AG09309 (cell line): ENCODE results near the gene SLC16A8.
A peak's percentile ranks its signal among the peaks of the same experiment; 100 is the strongest.

Source experiments
- DNase-seq: peaks from one replicate; pipeline ENCODE4 v3.0.0-alpha.2; 2010; ENCODE audit warnings: low read depth
- H3K4me3 ChIP-seq: 2 replicates; pipeline ENCODE4 v1.5.1; 2011; ENCODE audit warnings: mild to moderate bottlenecking, low read depth, low read length, moderate library complexity; ENCODE audit not compliant: control insufficient read depth
- TF ChIP-seq, protein P1 (sequence below): IDR thresholded peaks from 2 replicates; pipeline ENCODE4 v1.5.1; 2011; ENCODE audit warnings: mild to moderate bottlenecking, low read depth, low read length, inconsistent platforms; ENCODE audit not compliant: insufficient read depth, control insufficient read depth; ENCODE audit errors: missing control alignments

The SLC16A8 gene

DNA sequence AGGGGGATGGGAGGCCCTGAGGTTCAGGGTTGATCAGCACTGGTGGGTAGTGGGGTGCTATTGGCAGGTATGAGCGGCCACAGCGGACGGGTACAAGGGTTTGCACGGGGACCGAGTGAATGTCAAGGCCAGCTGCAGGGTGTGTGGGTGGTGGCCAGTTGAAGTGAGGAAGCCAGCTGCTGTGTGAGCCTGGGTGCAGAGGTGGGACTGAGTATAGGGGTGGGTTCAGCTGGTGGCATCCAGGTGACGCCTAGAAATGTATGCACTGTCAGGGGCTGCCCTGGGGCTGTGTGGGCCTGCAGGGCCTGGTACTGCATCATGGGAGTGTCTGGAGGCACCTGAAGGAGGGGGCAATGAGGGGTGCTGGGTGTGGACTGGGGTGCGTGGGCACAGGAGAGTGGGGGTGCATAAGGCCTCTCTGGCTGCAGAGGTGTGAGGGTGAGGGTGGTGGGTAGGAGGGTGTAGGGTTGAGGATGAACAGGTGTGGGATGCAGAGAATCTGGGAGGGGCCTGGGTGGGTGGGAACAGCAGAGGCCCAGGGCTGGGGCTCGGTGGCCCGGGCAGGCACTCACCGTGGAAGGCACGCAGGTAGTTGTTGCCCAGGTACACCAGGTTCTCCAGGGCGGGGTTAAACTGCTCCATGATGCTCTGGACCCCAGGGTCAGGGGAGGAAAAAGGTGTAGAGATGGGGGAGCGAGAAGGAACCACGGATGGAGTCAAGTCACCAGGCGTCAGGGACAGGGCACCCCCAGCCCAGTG, 24.8 kb upstream of the SLC16A8 start:
- TF ChIP-seq, protein P1, sequence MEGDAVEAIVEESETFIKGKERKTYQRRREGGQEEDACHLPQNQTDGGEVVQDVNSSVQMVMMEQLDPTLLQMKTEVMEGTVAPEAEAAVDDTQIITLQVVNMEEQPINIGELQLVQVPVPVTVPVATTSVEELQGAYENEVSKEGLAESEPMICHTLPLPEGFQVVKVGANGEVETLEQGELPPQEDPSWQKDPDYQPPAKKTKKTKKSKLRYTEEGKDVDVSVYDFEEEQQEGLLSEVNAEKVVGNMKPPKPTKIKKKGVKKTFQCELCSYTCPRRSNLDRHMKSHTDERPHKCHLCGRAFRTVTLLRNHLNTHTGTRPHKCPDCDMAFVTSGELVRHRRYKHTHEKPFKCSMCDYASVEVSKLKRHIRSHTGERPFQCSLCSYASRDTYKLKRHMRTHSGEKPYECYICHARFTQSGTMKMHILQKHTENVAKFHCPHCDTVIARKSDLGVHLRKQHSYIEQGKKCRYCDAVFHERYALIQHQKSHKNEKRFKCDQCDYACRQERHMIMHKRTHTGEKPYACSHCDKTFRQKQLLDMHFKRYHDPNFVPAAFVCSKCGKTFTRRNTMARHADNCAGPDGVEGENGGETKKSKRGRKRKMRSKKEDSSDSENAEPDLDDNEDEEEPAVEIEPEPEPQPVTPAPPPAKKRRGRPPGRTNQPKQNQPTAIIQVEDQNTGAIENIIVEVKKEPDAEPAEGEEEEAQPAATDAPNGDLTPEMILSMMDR = no peak
- no peak for DNase-seq
- H3K4me3 ChIP-seq = no peak overlapping the region

DNA sequence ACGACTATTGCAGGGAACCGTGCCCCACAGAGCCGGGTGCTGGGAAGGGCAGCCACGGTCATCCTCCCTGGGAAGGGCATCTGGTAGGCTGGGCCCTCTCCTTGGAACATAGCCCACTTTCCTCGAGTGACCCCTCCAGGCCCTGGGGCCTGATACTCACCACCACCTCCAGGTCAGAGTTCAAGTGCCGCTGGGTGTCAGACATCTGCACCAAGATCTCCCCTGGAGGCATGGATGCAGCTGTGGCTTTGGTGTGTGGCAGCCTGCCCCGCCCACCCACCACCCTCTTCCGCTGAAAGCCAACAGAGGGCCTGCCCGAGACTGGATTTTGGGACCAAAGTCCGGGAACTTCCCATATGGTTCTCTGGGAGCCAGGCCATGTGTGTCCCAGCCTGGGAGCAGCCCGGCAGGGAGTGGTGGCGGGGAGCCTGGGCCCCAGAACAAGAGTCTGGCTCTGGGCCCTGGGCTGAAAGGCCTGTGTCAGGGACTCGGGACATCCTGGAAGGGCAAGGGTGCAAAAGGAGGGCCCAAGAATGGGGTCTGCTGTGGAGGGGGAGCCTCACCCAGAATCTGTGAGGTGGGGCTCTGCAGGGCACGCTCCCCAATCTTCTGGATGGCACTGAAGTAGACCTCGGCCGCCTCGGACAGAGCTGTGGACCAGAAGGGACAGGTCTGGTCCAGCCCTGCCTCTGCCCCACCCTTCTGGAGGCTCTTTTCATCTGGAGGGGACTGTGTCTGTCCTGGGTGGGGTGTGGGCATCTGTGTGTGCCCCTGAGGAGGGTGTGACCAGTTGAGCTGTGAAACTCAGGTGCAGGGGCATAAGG, 23.9 kb upstream of the SLC16A8 start:
- TF ChIP-seq, protein P1 = no peak
- no peak overlapping the region for H3K4me3 ChIP-seq
- DNase-seq = no peak

DNA sequence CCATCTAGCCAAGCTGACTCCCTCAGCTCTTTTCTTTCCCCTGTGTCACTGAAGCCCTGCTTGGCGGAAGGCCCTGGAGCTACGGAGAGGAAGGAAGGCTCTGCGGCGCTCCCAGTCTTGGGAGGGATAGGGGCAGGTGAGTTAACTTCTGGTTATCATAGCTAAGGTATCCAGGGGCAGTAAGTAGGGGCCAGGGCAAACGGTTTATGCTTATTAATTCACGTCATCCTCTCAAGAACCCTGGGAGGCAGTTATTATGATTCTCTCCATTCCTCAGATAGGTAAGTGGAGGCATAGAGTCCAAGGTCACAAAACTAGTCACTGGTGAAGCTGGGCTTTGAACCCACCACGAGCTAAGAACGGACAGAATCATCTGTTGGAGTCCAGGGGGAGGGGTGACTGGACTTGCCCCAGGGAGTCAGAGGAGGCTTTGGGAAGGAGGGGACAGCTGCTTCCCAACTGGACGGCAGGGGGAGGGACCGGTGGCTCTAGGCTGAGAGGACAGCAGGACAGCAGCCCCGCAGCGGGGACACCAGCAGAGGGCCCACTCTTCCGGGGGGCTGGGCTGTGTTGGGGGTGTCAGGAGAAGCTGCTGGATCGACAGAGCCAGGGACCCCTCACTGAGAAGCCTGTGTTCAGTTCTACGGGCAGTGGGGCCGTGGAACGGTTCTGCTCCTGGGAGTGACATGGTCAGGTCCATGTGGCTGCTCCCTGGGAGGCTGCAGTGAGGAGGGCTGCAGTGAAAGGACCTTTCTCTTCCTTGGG, 23.0 kb upstream of the SLC16A8 start:
- no peak for DNase-seq

DNA sequence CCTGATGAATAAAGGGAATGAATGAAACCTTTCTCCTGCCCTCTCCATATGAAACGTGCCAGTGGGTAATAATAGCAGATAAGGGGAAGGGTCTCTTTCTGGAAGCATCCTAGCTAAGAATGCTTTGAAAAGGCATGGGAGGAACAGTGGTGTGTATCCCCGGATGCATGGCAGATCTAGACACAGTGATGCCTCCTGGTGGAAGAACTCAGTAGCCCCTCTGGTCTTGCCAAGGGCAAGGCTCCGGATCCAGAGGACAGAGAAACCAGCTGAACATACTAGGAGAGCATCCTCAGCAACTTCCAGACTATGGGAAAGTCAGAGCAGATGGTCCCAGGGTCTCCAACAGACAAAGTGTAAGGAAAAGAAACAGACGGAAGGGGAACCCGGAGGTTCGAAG, 20.1 kb upstream of the SLC16A8 start:
- TF ChIP-seq, protein P1 = peak; percentile 39
- DNase-seq = no peak

More for the DNA sequence above, 23.0 kb upstream of the SLC16A8 start:
- no peak overlapping the region for H3K4me3 ChIP-seq
- TF ChIP-seq, protein P1 = no peak

DNA sequence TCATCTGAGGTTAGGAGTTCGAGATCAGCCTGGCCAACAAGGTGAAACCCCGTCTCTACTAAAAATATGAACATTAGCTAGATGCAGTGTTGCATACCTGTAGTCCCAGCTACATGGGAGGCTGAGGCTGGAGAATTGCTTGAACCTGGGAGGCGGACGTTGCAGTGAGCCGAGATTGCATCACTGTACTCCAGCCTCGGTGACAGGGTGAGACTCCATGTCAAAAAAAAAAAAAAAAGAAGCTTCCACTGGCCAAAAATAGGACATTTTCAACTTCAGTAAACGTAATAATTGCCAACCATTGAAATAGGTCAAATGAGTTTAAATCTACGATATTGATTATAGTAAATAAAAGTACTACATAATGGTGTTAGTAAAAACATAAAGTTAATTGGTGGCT, 19.7 kb upstream of the SLC16A8 start:
- TF ChIP-seq, protein P1 = no peak
- H3K4me3 ChIP-seq = no peak overlapping the region
- DNase-seq = no peak

More for the DNA sequence above, 20.1 kb upstream of the SLC16A8 start:
- no peak overlapping the region for H3K4me3 ChIP-seq
